Neural progenitor cell (in vitro differentiated cells): Measurements from ENCODE around the gene ISM2. TPM values are rescaled to one million over a fixed set of nuclear protein-coding genes. Genes with fewer than 3 reads are reported as not detected.
"Not testable (repeated sequence)": the region's sequence is repeated elsewhere in the genome, so short reads cannot be mapped to it uniquely, and the experiment has no call there.

ENCODE experiments used
- DNase-seq: peaks from one replicate; pipeline ENCODE4 v3.0.0-alpha.2; 2016; ENCODE audit warnings: low spot score
- H2AFZ ChIP-seq: fragments of 200-600 bp; sonication (generic); replicated peaks from 2 replicates; pipeline ENCODE4 v1.6.1; 2016; ENCODE audit warnings: antibody characterized with exemption
- H3F3A ChIP-seq: fragments of 200-600 bp; sonication (generic); 2 replicates; pipeline ENCODE4 v1.6.1; 2016; ENCODE audit warnings: antibody characterized with exemption, low read depth
- H3K27ac ChIP-seq: fragments of 200-600 bp; sonication (generic); 2 replicates; pipeline ENCODE4 v1.5.1; 2016; ENCODE audit warnings: mild to moderate bottlenecking
- H3K27me3 ChIP-seq: fragments of 200-600 bp; sonication (generic); 2 replicates; pipeline ENCODE4 v1.6.1; 2016; ENCODE audit warnings: mild to moderate bottlenecking, moderate library complexity
- H3K36me3 ChIP-seq: fragments of 200-600 bp; sonication (generic); 2 replicates; pipeline ENCODE4 v1.5.1; 2016
- H3K4me1 ChIP-seq: fragments of 200-600 bp; sonication (generic); 2 replicates; pipeline ENCODE4 v1.6.1; 2016; ENCODE audit warnings: mixed run types
- H3K4me2 ChIP-seq: fragments of 200-600 bp; sonication (generic); 2 replicates; pipeline ENCODE4 v1.6.1; 2016
- H3K4me3 ChIP-seq: fragments of 200-600 bp; sonication (generic); 2 replicates; pipeline ENCODE4 v1.5.1; 2016
- H3K79me2 ChIP-seq: fragments of 200-600 bp; sonication (generic); 2 replicates; pipeline ENCODE4 v1.6.1; 2016; ENCODE audit warnings: low read depth
- H3K9ac ChIP-seq: fragments of 200-600 bp; sonication (generic); 2 replicates; pipeline ENCODE4 v1.6.1; 2016
- H3K9me3 ChIP-seq: fragments of 200-600 bp; sonication (generic); 2 replicates; pipeline ENCODE4 v1.5.1; 2016; ENCODE audit warnings: low read depth
- H4K20me1 ChIP-seq: fragments of 200-600 bp; sonication (generic); 2 replicates; pipeline ENCODE4 v1.6.1; 2016; ENCODE audit warnings: low read depth
- H3K27ac Mint-ChIP-seq: 3 replicates; pipeline ENCODE4 v1.8.0; 2021; ENCODE audit warnings: mixed read lengths
- H3K27me3 Mint-ChIP-seq: 2 replicates; pipeline ENCODE4 v1.8.0; 2022; ENCODE audit warnings: low read depth, mild to moderate bottlenecking, inconsistent platforms, moderate library complexity, mixed read lengths; ENCODE audit not compliant: insufficient read depth
- H3K36me3 Mint-ChIP-seq: 3 replicates; pipeline ENCODE4 v1.8.0; 2021; ENCODE audit warnings: mixed read lengths
- H3K4me1 Mint-ChIP-seq: 3 replicates; pipeline ENCODE4 v1.8.0; 2021; ENCODE audit warnings: mixed read lengths
- H3K4me3 Mint-ChIP-seq: 3 replicates; pipeline ENCODE4 v1.8.0; 2021; ENCODE audit warnings: mild to moderate bottlenecking, moderate library complexity, mixed read lengths
- H3K9me3 Mint-ChIP-seq: 3 replicates; pipeline ENCODE4 v1.8.0; 2020; ENCODE audit warnings: mixed read lengths
- EZH2 ChIP-seq: fragments of 200-600 bp; sonication (generic); IDR thresholded peaks from 2 replicates; pipeline ENCODE4 v1.6.1; 2017; ENCODE audit warnings: antibody characterized with exemption, mild to moderate bottlenecking, moderate library complexity
- EZH2phosphoT487 ChIP-seq: fragments of 200-600 bp; sonication (generic); IDR thresholded peaks from 2 replicates; pipeline ENCODE4 v1.6.1; 2017; ENCODE audit warnings: antibody characterized with exemption
- total RNA-seq: library from RNA; depleted of rRNA; stranded (reverse); fragments of >200 nt; gene quantifications from 2 replicates; pipeline ENCODE4 v1.2.3, GENCODE V29; 2015; ENCODE audit warnings: low replicate concordance
- TF ChIP-seq, protein P1 (sequence below): fragments of 200-600 bp; sonication (generic); IDR thresholded peaks from 2 replicates; pipeline ENCODE4 v1.5.1; 2017; ENCODE audit warnings: antibody characterized with exemption, mild to moderate bottlenecking

The ISM2 gene
- total RNA-seq, 1 donor from 2014 or later, result 0.07 TPM

DNA sequence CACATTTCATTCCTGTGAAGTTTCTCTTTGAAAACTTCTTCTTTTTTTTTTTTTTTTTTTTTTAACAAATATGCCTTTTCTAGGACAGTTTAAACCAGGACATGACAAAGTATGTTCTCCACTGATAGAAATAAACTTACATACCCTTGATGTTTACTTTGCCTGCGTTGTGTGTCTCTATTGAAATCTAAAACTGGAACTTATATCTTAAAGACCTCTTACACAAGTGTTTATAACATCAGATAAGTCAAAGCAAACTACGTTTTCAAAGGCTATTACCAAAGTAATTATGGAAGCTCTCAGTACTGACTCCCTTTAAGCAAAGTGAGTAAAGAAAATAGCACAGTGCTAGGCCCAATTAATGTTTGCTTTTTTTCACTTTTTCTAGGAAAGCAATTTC lies 30.6 kb upstream of the ISM2 start:
- Mint-ChIP-seq H3K36me3 (peaks cover 12% of the 10 kb centered on the region), H3K9me3 (no peaks in the 10 kb centered on the region), H3K27ac (no peak overlapping the region), H3K4me1 (no peaks in the 10 kb centered on the region), H3K27me3 (no peaks in the 10 kb centered on the region), H3K4me3 (no peak overlapping the region)
- Histone ChIP-seq H2AFZ (no peak overlapping the region), H3K4me2 (no peak overlapping the region), H3F3A (no peaks in the 10 kb centered on the region), H4K20me1 (no peaks in the 10 kb centered on the region), H3K4me3 (no peak overlapping the region), H3K27ac (no peak overlapping the region), H3K79me2 (no peaks in the 10 kb centered on the region), H3K27me3 (no peaks in the 10 kb centered on the region), H3K9me3 (no peaks in the 10 kb centered on the region), H3K36me3 (no peaks in the 10 kb centered on the region), H3K4me1 (no peaks in the 10 kb centered on the region), H3K9ac (no peak overlapping the region)
- DNase-seq, result no peak
- TF ChIP-seq EZH2phosphoT487 (no peak), EZH2 (no peak)
- TF ChIP-seq, protein P1, sequence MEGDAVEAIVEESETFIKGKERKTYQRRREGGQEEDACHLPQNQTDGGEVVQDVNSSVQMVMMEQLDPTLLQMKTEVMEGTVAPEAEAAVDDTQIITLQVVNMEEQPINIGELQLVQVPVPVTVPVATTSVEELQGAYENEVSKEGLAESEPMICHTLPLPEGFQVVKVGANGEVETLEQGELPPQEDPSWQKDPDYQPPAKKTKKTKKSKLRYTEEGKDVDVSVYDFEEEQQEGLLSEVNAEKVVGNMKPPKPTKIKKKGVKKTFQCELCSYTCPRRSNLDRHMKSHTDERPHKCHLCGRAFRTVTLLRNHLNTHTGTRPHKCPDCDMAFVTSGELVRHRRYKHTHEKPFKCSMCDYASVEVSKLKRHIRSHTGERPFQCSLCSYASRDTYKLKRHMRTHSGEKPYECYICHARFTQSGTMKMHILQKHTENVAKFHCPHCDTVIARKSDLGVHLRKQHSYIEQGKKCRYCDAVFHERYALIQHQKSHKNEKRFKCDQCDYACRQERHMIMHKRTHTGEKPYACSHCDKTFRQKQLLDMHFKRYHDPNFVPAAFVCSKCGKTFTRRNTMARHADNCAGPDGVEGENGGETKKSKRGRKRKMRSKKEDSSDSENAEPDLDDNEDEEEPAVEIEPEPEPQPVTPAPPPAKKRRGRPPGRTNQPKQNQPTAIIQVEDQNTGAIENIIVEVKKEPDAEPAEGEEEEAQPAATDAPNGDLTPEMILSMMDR, result no peak

DNA sequence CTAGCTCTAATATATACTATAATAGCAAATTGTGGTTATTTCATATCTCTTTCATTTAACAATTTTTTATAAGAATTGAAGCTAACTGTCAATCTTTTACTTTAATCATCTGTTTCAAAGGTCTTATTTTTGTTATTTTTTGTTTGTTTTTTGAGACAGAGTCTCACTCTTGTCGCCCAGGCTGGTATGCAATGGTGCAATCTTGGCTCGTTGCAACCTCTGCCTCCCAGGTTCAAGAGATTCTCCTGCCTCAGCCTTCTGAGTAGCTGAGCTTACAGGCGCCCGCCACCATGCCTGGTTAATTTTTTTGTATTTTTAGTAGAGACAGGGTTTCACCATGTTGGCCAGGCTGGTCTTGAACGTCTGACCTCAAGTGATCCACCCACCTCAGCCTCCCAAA lies 30.1 kb upstream of the ISM2 start:
- H3K4me2 ChIP-seq, H3F3A ChIP-seq, H3K27me3 ChIP-seq, H3K4me3 ChIP-seq, H3K27ac ChIP-seq, H3K9ac ChIP-seq, H3K4me1 Mint-ChIP-seq, H3K9me3 Mint-ChIP-seq, DNase-seq, H3K27ac Mint-ChIP-seq, H3K27me3 Mint-ChIP-seq, H3K4me1 ChIP-seq, H3K36me3 ChIP-seq, H4K20me1 ChIP-seq, H3K79me2 ChIP-seq, H3K9me3 ChIP-seq, H3K36me3 Mint-ChIP-seq, H2AFZ ChIP-seq, H3K4me3 Mint-ChIP-seq: not testable (repeated sequence)

DNA sequence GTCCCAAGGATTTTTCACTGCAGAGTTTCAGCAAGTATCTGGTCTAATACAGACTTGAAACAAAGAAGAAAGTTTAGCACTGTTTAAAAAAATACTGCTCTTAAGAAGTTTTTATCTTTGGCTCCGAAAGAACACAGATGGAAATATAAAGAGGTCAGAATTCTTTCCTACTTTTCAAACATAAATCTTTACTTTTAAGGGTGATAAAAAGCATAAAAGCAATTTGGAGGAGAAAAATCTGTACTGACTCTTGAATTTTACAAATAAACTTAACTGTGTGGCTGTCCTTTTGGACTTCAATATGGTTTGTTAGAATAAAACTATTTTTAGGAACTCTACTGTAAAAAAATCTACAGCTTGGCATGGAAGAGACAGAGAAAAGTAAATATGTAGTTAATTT lies 27.6 kb upstream of the ISM2 start:
- DNase-seq, result no peak
- no peak overlapping the region for H3K27ac ChIP-seq
- no peak overlapping the region for H3K4me3 ChIP-seq
- peaks cover 6% of the 10 kb centered on the region for H3K36me3 Mint-ChIP-seq
- H4K20me1 ChIP-seq, result no peaks in the 10 kb centered on the region
- H3K9me3 ChIP-seq, result no peaks in the 10 kb centered on the region
- H3K79me2 ChIP-seq, result no peaks in the 10 kb centered on the region
- H3K27me3 ChIP-seq, result no peaks in the 10 kb centered on the region
- H3K27ac Mint-ChIP-seq, result no peak overlapping the region
- no peaks in the 10 kb centered on the region for H3K27me3 Mint-ChIP-seq
- no peaks in the 10 kb centered on the region for H3K36me3 ChIP-seq
- no peaks in the 10 kb centered on the region for H3K9me3 Mint-ChIP-seq
- H3K4me3 Mint-ChIP-seq, result no peak overlapping the region
- H3F3A ChIP-seq, result no peaks in the 10 kb centered on the region
- H3K4me2 ChIP-seq, result no peak overlapping the region
- no peaks in the 10 kb centered on the region for H3K4me1 ChIP-seq
- no peak overlapping the region for H3K9ac ChIP-seq
- no peaks in the 10 kb centered on the region for H3K4me1 Mint-ChIP-seq
- TF ChIP-seq EZH2phosphoT487 (no peak), EZH2 (no peak)
- TF ChIP-seq, protein P1, result no peak
- no peak overlapping the region for H2AFZ ChIP-seq

DNA sequence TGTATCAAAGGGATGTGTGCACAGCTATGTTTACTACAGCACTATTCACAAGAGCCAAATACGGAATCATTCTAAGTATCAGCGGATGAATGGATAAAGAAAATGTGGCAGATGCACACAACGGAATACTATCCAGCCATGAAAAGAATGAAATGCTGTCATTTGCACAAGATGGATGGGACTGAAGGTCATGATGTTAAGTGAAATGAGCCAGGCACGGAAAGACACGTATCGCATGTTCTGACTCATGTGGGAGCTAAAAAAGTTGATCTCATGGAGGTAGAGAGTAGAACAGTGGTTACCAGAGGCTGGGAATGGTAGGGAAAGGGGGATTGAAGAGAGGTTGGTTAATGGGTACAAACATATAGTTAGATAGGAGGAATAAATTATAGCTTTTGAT lies 25.9 kb upstream of the ISM2 start:
- no peak overlapping the region for H3K4me2 ChIP-seq
- Mint-ChIP-seq H3K9me3 (no peaks in the 10 kb centered on the region), H3K27ac (no peak overlapping the region), H3K27me3 (no peaks in the 10 kb centered on the region), H3K4me1 (no peaks in the 10 kb centered on the region), H3K36me3 (peaks cover 6% of the 10 kb centered on the region), H3K4me3 (no peak overlapping the region)
- H3K36me3 ChIP-seq, result no peaks in the 10 kb centered on the region
- TF ChIP-seq EZH2 (no peak), EZH2phosphoT487 (no peak)
- TF ChIP-seq, protein P1, result no peak
- no peak for DNase-seq
- H3K9ac ChIP-seq, result no peak overlapping the region
- H3K9me3 ChIP-seq, result no peaks in the 10 kb centered on the region
- no peak overlapping the region for H2AFZ ChIP-seq
- no peaks in the 10 kb centered on the region for H4K20me1 ChIP-seq
- H3K4me3 ChIP-seq, result no peak overlapping the region
- no peaks in the 10 kb centered on the region for H3K4me1 ChIP-seq
- no peak overlapping the region for H3K27ac ChIP-seq
- no peaks in the 10 kb centered on the region for H3K79me2 ChIP-seq
- no peaks in the 10 kb centered on the region for H3K27me3 ChIP-seq
- H3F3A ChIP-seq, result no peaks in the 10 kb centered on the region
